ENCODE results near the gene FAIM. TPM values are rescaled to one million over a fixed set of nuclear protein-coding genes. Genes with fewer than 3 reads are reported as not detected.
A peak's percentile ranks its signal among the peaks of the same experiment; 100 is the strongest.
"Not testable (repeated sequence)": the region's sequence is repeated elsewhere in the genome, so short reads cannot be mapped to it uniquely, and the experiment has no call there.

Gene FAIM
- total and polyA plus RNA-seq, 2 donors, result 25.1 to 42.2 TPM

DNA sequence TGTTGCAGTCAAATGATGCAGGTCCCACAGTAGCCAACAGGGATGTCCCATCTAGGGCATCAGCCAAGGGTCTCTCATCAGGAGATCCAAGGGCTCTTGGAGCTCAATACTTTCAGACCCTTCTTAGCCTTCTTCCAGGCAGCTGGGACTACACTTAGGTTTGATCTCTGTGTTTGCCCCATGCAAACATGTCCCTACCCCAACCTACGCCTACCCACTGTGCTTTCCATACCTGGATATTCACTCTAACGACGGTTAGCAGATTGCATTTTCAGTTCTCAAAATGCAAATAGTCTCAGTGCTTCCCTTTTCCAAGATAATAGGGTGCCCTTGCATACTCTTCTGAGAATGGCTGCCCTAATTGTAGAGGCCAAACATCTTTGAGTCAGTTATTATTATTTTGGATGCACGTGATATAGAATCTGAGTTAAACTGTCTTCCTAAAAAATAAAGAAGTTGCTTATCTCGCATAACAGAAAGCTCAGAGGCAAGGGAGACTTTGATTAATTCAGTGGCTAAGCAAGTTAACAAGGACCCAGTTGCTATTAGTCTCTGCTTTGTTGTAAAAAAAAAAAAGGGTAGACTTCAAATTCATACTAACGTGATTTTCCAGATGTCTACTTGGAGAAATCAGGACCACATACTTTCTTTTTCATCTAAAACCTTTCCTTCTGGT lies 13.5 kb upstream of the FAIM start:
- 43% methylated on average over 6 of the region's 6 CpGs for WGBS
- H3K36me3 ChIP-seq (ENCODE audit: control insufficient read depth in 2 of 2, insufficient read depth in 2 of 2, low read length in 1 of 2), result peaks cover 0 to 9% of the 10 kb centered on the region in 2 donors
- peaks cover 0 to 3% of the 10 kb centered on the region in 2 donors for H3K9me3 ChIP-seq (ENCODE audit: control insufficient read depth in 2 of 2, insufficient read depth in 1 of 2, low read length in 1 of 2)
- H3K4me1 ChIP-seq (ENCODE audit: control insufficient read depth in 2 of 2, insufficient read depth in 2 of 2, low read length in 2 of 2), result peaks cover 6 to 8% of the 10 kb centered on the region in 2 donors
- DNase-seq (ENCODE audit: low read depth in 6 of 9, low spot score in 9 of 9), result no peak
- peak overlapping the region in 1 of 2 donors; percentile 89 for H3K4me3 ChIP-seq (ENCODE audit: low read length in 2 of 2)
- no peaks in the 10 kb centered on the region for H3K27me3 ChIP-seq (ENCODE audit: control insufficient read depth in 2 of 2, insufficient read depth in 1 of 2, low read length in 1 of 2)
- peak overlapping the region; percentile 99 for H3K27ac ChIP-seq (ENCODE audit: low read depth in 1 of 2, low read length in 1 of 2)

DNA sequence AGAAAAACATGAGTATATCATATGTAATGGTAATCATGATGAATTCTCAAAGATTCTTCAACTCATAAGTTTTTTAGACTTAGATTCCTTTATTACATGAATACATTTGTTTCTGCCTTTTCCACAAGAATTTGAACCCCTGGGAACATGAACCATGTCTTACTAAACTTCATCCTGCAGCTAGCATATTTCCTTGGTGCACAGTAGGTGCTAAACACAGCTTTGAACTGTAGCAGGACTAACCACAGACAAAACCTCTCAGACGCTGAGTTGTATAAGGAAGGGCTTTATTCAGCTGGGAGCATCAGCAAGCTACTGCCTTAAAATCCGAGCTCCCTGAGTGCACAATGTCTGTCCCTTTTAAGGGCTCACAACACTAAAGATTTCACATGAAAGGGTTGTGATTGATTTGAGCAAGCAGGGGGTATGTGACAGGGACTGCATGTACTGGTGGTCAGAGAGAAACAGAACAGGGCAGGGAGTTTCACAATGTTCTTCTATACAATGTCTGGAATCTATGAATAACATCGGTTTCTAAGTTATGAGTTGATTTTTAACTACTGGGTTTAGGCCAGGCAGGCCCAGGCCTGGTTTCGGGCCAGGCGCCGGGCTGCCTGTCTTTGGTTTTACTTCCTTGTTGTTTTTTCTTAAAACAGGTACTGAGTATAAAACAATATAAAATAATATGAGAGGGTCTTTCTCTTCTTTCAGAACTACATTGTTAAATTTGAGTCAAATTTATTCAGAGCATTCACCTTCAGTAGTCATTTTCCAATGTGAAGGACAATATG lies 11.2 kb upstream of the FAIM start:
- 93% methylated on average over 6 of the region's 6 CpGs for WGBS
- H3K4me1 ChIP-seq (ENCODE audit: control insufficient read depth in 2 of 2, insufficient read depth in 2 of 2, low read length in 2 of 2); H3K4me3 ChIP-seq (ENCODE audit: low read length in 2 of 2); H3K27ac ChIP-seq (ENCODE audit: low read depth in 1 of 2, low read length in 1 of 2); H3K9me3 ChIP-seq (ENCODE audit: control insufficient read depth in 2 of 2, insufficient read depth in 1 of 2, low read length in 1 of 2); H3K27me3 ChIP-seq (ENCODE audit: control insufficient read depth in 2 of 2, insufficient read depth in 1 of 2, low read length in 1 of 2); DNase-seq (ENCODE audit: low read depth in 6 of 9, low spot score in 9 of 9); H3K36me3 ChIP-seq (ENCODE audit: control insufficient read depth in 2 of 2, insufficient read depth in 2 of 2, low read length in 1 of 2): not testable (repeated sequence)

DNA sequence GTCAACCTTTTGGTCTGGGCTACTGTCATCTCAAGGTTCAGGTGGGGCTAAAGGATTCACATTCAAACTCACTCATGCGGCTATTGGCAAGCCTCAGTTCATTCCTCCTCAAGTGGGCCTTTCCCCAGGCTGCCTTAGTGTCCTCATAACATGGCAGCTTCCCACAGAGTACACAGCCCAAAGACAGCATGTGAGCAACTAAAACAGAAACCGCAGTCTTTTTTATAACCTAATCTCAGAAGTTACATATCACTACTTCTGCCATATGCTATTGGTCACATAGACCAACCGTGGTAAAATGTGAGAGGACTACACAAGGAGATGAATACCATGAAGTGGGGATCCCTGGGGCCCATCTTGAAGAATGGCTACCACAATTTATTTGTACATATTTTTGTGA lies 10.0 kb upstream of the FAIM start:
- H3K27me3 ChIP-seq (ENCODE audit: control insufficient read depth in 2 of 2, insufficient read depth in 1 of 2, low read length in 1 of 2), result no peaks in the 10 kb centered on the region
- over 99% methylated on average over 3 of the region's 3 CpGs for WGBS
- H3K27ac ChIP-seq (ENCODE audit: low read depth in 1 of 2, low read length in 1 of 2), result no peak overlapping the region
- no peak for DNase-seq (ENCODE audit: low read depth in 6 of 9, low spot score in 9 of 9)
- H3K4me3 ChIP-seq (ENCODE audit: low read length in 2 of 2), result no peak overlapping the region
- peaks cover 0 to 13% of the 10 kb centered on the region in 2 donors for H3K9me3 ChIP-seq (ENCODE audit: control insufficient read depth in 2 of 2, insufficient read depth in 1 of 2, low read length in 1 of 2)
- no peaks in the 10 kb centered on the region for H3K36me3 ChIP-seq (ENCODE audit: control insufficient read depth in 2 of 2, insufficient read depth in 2 of 2, low read length in 1 of 2)
- peaks cover under 1 to 5% of the 10 kb centered on the region in 2 donors for H3K4me1 ChIP-seq (ENCODE audit: control insufficient read depth in 2 of 2, insufficient read depth in 2 of 2, low read length in 2 of 2)

DNA sequence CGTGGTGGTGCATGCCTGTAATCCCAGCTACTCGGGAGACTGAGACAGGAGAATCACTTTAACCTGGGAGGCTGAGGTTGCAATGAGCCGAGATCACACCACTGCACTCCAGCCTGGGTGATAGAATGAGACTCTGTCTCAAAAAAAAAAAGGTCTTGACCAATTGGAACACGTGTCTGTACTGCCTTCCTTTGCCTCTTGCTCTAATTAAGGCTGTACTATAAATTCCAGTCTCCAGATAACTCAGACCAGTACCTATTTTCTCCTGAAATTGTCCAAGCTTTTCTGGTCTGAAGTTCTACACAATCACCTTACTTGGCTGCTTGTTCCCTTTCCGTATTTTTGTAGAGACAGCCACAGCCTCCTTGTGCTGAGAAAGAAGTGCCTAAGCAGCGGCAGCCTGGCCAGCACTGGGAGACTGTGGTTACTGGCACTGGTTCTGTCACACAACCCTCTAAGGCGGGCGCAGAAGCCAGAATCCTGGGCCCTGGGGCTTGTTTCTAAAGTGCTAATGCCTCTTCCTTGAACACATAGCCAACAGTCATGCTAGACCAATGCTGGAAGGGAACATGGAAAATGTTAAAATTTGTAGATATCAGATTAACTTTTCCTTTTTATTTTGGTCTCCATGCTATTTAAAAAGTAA lies 8.3 kb upstream of the FAIM start:
- no peak overlapping the region for H3K27ac ChIP-seq (ENCODE audit: low read depth in 1 of 2, low read length in 1 of 2)

DNA sequence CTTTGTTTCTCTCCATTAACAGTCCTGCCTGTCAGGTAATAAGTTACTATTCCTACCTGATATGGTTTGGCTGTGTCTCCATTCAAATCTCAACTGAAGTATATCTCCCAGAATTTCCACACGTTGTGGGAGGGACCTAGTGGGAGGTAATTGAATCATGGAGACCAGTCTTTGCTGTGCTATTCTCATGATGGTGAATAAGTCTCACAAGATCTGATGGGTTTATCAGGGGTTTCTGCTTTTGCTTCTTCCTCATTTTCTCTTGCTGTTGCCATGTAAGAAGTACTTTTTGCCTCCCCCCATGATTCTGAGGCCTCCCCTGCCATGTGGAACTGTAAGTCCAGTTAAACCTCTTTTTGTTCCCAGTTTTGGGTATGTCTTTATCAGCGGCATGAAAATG lies 6.9 kb upstream of the FAIM start:
- not testable (repeated sequence) for H3K27me3 ChIP-seq (ENCODE audit: control insufficient read depth in 2 of 2, insufficient read depth in 1 of 2, low read length in 1 of 2); H3K4me1 ChIP-seq (ENCODE audit: control insufficient read depth in 2 of 2, insufficient read depth in 2 of 2, low read length in 2 of 2); H3K36me3 ChIP-seq (ENCODE audit: control insufficient read depth in 2 of 2, insufficient read depth in 2 of 2, low read length in 1 of 2); H3K27ac ChIP-seq (ENCODE audit: low read depth in 1 of 2, low read length in 1 of 2); DNase-seq (ENCODE audit: low read depth in 6 of 9, low spot score in 9 of 9); H3K4me3 ChIP-seq (ENCODE audit: low read length in 2 of 2)
- peaks cover 0 to 13% of the 10 kb centered on the region in 2 donors for H3K9me3 ChIP-seq (ENCODE audit: control insufficient read depth in 2 of 2, insufficient read depth in 1 of 2, low read length in 1 of 2)
- WGBS, result 96% methylated on average over 2 of the region's 2 CpGs

More for the DNA sequence above, 8.3 kb upstream of the FAIM start:
- DNase-seq (ENCODE audit: low read depth in 6 of 9, low spot score in 9 of 9), result no peak
- Histone ChIP-seq H3K36me3 (ENCODE audit: control insufficient read depth in 2 of 2, insufficient read depth in 2 of 2, low read length in 1 of 2) (no peaks in the 10 kb centered on the region), H3K9me3 (ENCODE audit: control insufficient read depth in 2 of 2, insufficient read depth in 1 of 2, low read length in 1 of 2) (peaks cover 0 to 13% of the 10 kb centered on the region in 2 donors), H3K4me3 (ENCODE audit: low read length in 2 of 2) (no peak overlapping the region), H3K4me1 (ENCODE audit: control insufficient read depth in 2 of 2, insufficient read depth in 2 of 2, low read length in 2 of 2) (no peaks in the 10 kb centered on the region), H3K27me3 (ENCODE audit: control insufficient read depth in 2 of 2, insufficient read depth in 1 of 2, low read length in 1 of 2) (no peaks in the 10 kb centered on the region)
- WGBS, result 94% methylated on average over 8 of the region's 8 CpGs

DNA sequence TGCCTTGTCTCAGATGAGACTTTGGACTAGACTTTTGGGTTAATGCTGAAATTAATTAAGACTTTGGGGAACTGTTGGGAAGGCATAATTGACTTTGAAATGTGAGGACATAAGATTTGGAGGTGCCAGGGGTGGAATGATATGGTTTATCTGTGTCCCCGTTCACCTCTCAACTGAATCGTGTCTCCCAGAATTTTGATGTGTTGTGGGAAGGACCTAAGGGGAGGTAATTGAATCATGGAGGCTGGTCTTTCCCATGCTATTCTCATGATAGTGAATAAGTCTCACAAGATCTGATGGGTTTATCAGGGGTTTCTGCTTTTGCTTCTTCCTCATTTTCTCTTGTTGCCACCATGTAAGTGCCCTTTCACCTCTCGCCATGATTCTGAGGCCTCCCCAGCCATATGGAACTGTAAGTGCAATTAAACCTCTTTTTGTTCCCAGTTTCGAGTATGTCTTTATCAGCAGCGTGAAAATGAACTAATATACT lies 4.4 kb upstream of the FAIM start:
- H3K4me1 ChIP-seq (ENCODE audit: control insufficient read depth in 2 of 2, insufficient read depth in 2 of 2, low read length in 2 of 2), result peaks cover 0 to 11% of the 10 kb centered on the region in 2 donors
- not testable (repeated sequence) for H3K36me3 ChIP-seq (ENCODE audit: control insufficient read depth in 2 of 2, insufficient read depth in 2 of 2, low read length in 1 of 2); H3K27me3 ChIP-seq (ENCODE audit: control insufficient read depth in 2 of 2, insufficient read depth in 1 of 2, low read length in 1 of 2); H3K9me3 ChIP-seq (ENCODE audit: control insufficient read depth in 2 of 2, insufficient read depth in 1 of 2, low read length in 1 of 2); H3K4me3 ChIP-seq (ENCODE audit: low read length in 2 of 2); H3K27ac ChIP-seq (ENCODE audit: low read depth in 1 of 2, low read length in 1 of 2); DNase-seq (ENCODE audit: low read depth in 6 of 9, low spot score in 9 of 9)
- 97% methylated on average over 5 of the region's 5 CpGs for WGBS

DNA sequence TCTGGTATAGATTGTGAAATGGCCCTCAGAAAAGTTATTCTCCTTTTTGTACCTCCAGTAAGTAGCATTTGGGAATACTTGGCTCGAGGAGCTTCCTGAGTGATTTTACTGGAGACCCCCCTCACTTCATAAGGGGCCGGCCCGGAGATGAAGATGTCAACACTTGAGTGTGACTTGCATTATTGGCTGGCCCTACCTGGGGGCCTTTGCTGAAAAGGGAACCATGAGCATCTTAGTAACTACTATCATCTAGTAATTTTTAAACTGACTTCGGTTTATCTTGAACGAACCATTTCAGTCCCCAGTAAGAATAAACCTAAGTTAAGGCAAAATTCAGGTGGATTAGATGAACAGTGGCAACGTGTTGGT lies 1.3 kb downstream of the FAIM start:
- Histone ChIP-seq H3K27ac (ENCODE audit: low read depth in 1 of 2, low read length in 1 of 2) (peak overlapping the region in 1 of 2 donors; percentile 90), H3K9me3 (ENCODE audit: control insufficient read depth in 2 of 2, insufficient read depth in 1 of 2, low read length in 1 of 2) (peaks cover 0 to 5% of the 10 kb centered on the region in 2 donors), H3K4me3 (ENCODE audit: low read length in 2 of 2) (peak overlapping the region; percentile 67 to 85), H3K27me3 (ENCODE audit: control insufficient read depth in 2 of 2, insufficient read depth in 1 of 2, low read length in 1 of 2) (no peaks in the 10 kb centered on the region), H3K36me3 (ENCODE audit: control insufficient read depth in 2 of 2, insufficient read depth in 2 of 2, low read length in 1 of 2) (no peaks in the 10 kb centered on the region), H3K4me1 (ENCODE audit: control insufficient read depth in 2 of 2, insufficient read depth in 2 of 2, low read length in 2 of 2) (peaks cover 18 to 29% of the 10 kb centered on the region in 2 donors)
- DNase-seq (ENCODE audit: low read depth in 6 of 9, low spot score in 9 of 9), result peak in 1 of 9 donors; percentile 22
- 75% methylated on average over 6 of the region's 6 CpGs for WGBS

DNA sequence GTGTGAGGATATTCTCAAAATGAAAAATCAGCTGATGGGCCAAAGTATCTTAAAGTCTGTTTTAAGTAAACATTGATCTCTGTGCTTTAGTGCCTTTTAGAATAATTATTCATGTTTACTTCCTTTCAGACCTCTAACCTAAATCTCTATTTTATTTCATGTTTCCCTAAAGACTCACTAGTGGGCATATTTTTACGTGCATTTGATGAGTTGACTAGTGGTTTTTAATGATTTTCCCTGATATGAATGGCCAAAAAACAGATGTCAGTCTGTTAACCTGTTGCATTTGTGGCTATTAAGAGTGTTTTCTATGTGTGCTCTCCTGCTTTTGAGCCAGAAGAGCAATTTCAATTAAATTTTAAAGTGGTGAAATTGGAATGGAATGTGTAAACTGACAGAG lies 6.9 kb downstream of the FAIM start:
- Histone ChIP-seq H3K9me3 (ENCODE audit: control insufficient read depth in 2 of 2, insufficient read depth in 1 of 2, low read length in 1 of 2) (peaks cover 0 to 2% of the 10 kb centered on the region in 2 donors), H3K36me3 (ENCODE audit: control insufficient read depth in 2 of 2, insufficient read depth in 2 of 2, low read length in 1 of 2) (no peaks in the 10 kb centered on the region), H3K27ac (ENCODE audit: low read depth in 1 of 2, low read length in 1 of 2) (no peak overlapping the region), H3K27me3 (ENCODE audit: control insufficient read depth in 2 of 2, insufficient read depth in 1 of 2, low read length in 1 of 2) (no peaks in the 10 kb centered on the region), H3K4me3 (ENCODE audit: low read length in 2 of 2) (no peak overlapping the region), H3K4me1 (ENCODE audit: control insufficient read depth in 2 of 2, insufficient read depth in 2 of 2, low read length in 2 of 2) (peaks cover 13 to 14% of the 10 kb centered on the region in 2 donors)
- WGBS, result 84% methylated on average over 1 of the region's 1 CpG
- no peak for DNase-seq (ENCODE audit: low read depth in 6 of 9, low spot score in 9 of 9)

DNA sequence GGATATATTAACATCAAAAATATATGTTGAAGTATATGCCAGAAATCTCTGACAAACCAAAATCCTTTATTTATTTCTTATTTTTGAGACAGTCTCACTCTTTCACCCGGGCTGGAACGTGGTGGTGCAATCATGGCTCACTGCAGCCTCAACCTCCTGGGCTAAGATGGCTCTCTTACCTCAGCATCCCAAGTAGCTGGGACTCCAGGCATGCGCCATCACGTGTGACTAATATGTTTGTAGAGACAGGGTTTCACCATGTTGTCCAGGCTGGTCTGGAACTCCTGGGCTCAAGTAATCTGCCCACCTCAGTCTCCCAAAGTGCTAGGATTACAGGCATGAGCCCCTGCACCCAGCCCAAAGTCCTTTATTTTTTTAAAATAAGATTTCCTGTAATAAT lies 11.9 kb downstream of the FAIM start:
- H3K9me3 ChIP-seq (ENCODE audit: control insufficient read depth in 2 of 2, insufficient read depth in 1 of 2, low read length in 1 of 2), result no peaks in the 10 kb centered on the region
- H3K36me3 ChIP-seq (ENCODE audit: control insufficient read depth in 2 of 2, insufficient read depth in 2 of 2, low read length in 1 of 2), result peaks cover 0 to 2% of the 10 kb centered on the region in 2 donors
- no peak overlapping the region for H3K27ac ChIP-seq (ENCODE audit: low read depth in 1 of 2, low read length in 1 of 2)
- WGBS, result over 99% methylated on average over 4 of the region's 4 CpGs
- no peaks in the 10 kb centered on the region for H3K4me1 ChIP-seq (ENCODE audit: control insufficient read depth in 2 of 2, insufficient read depth in 2 of 2, low read length in 2 of 2)
- H3K4me3 ChIP-seq (ENCODE audit: low read length in 2 of 2), result no peak overlapping the region
- no peaks in the 10 kb centered on the region for H3K27me3 ChIP-seq (ENCODE audit: control insufficient read depth in 2 of 2, insufficient read depth in 1 of 2, low read length in 1 of 2)
- DNase-seq (ENCODE audit: low read depth in 6 of 9, low spot score in 9 of 9), result no peak
